Loucy (cell line): ENCODE data around the gene SP2.
A peak's percentile ranks its signal among the peaks of the same experiment; 100 is the strongest.

Source experiments
- H2AFZ ChIP-seq: fragments of 200-600 bp; sonication (generic); 2 replicates; pipeline ENCODE4 v1.6.0; 2016; ENCODE audit warnings: antibody characterized with exemption, mild to moderate bottlenecking, low read length, moderate library complexity
- H3F3A ChIP-seq: fragments of 200-600 bp; 2 replicates; pipeline ENCODE4 v1.6.0; 2016; ENCODE audit warnings: antibody characterized with exemption, low read depth, mild to moderate bottlenecking
- H3K27me3 ChIP-seq: fragments of 200-600 bp; sonication (generic); 2 replicates; pipeline ENCODE4 v1.6.1; 2014; ENCODE audit warnings: low read length, mild to moderate bottlenecking; ENCODE audit not compliant: insufficient read depth, poor library complexity, severe bottlenecking
- H3K36me3 ChIP-seq: fragments of 200-600 bp; sonication (generic); 2 replicates; pipeline ENCODE4 v1.6.1; 2016; ENCODE audit warnings: low read length; ENCODE audit not compliant: insufficient read depth
- H3K4me1 ChIP-seq: fragments of 200-600 bp; sonication (generic); 2 replicates; pipeline ENCODE4 v1.5.1; 2014; ENCODE audit warnings: low read length, mild to moderate bottlenecking; ENCODE audit not compliant: insufficient read depth, poor library complexity, severe bottlenecking
- H3K4me2 ChIP-seq: fragments of 200-600 bp; sonication (generic); 2 replicates; pipeline ENCODE4 v1.6.0; 2014; ENCODE audit warnings: antibody characterized with exemption, low read length, low read depth, mild to moderate bottlenecking; ENCODE audit not compliant: poor library complexity, severe bottlenecking
- H3K4me3 ChIP-seq: fragments of 200-600 bp; sonication (generic); 2 replicates; pipeline ENCODE4 v1.5.1; 2014; ENCODE audit warnings: low read length, mild to moderate bottlenecking, mixed read lengths; ENCODE audit not compliant: poor library complexity, severe bottlenecking
- H3K79me2 ChIP-seq: fragments of 200-600 bp; sonication (generic); 2 replicates; pipeline ENCODE4 v1.6.1; 2014; ENCODE audit warnings: low read length; ENCODE audit not compliant: insufficient read depth
- H3K9ac ChIP-seq: fragments of 200-600 bp; sonication (generic); 2 replicates; pipeline ENCODE4 v1.6.0; 2014; ENCODE audit warnings: mild to moderate bottlenecking, low read depth, low read length, moderate library complexity; ENCODE audit not compliant: poor library complexity, severe bottlenecking
- H3K9me2 ChIP-seq: fragments of 200-600 bp; sonication (generic); replicated peaks from 2 replicates; pipeline ENCODE4 v1.6.1; 2016; ENCODE audit warnings: low read depth, low read length, mixed read lengths
- H3K9me3 ChIP-seq: fragments of 200-600 bp; sonication (generic); 2 replicates; pipeline ENCODE4 v1.6.1; 2014; ENCODE audit warnings: mild to moderate bottlenecking, antibody characterized with exemption, low read length, low read depth; ENCODE audit not compliant: insufficient read depth
- H4K20me1 ChIP-seq: fragments of 200-600 bp; sonication (generic); 2 replicates; pipeline ENCODE4 v1.6.0; 2014; ENCODE audit warnings: antibody characterized with exemption, low read length, mild to moderate bottlenecking; ENCODE audit not compliant: insufficient read depth, poor library complexity, severe bottlenecking
- CTCF ChIP-seq: fragments of 200-600 bp; sonication (generic); conservative IDR thresholded peaks from 2 replicates; pipeline ENCODE4 v1.5.1; 2014; ENCODE audit warnings: mild to moderate bottlenecking, antibody characterized with exemption, low read length
- EZH2phosphoT487 ChIP-seq: fragments of 200-600 bp; IDR thresholded peaks from 2 replicates; pipeline ENCODE4 v1.6.1; 2018; ENCODE audit warnings: antibody characterized with exemption, mild to moderate bottlenecking, moderate library complexity, borderline replicate concordance

SP2 gene

GRCh38 chr17:47949946-47950345 lies 53.9 kb downstream of the SP2 start:
- Histone ChIP-seq H4K20me1 (no peaks in the 10 kb centered on the region), H3K9me2 (no peaks in the 10 kb centered on the region), H3K4me2 (peak overlapping the region; percentile 91), H3K4me1 (peaks cover 17% of the 10 kb centered on the region), H3K79me2 (no peaks in the 10 kb centered on the region), H3F3A (no peaks in the 10 kb centered on the region), H3K36me3 (no peaks in the 10 kb centered on the region), H3K9ac (peak overlapping the region; percentile 71), H2AFZ (peak overlapping the region; percentile 85), H3K27me3 (no peaks in the 10 kb centered on the region), H3K4me3 (peak overlapping the region; percentile 74), H3K9me3 (no peaks in the 10 kb centered on the region)
- TF ChIP-seq EZH2phosphoT487 (no peak), CTCF (no peak)

- Histone ChIP-seq H3K9me2 (no peaks in the 10 kb centered on the region), H2AFZ (no peak overlapping the region), H3F3A (no peaks in the 10 kb centered on the region), H3K9me3 (no peaks in the 10 kb centered on the region), H3K36me3 (no peaks in the 10 kb centered on the region), H3K27me3 (no peaks in the 10 kb centered on the region), H3K4me2 (no peak overlapping the region), H3K4me3 (no peak overlapping the region), H3K9ac (peak overlapping the region; percentile 71), H3K4me1 (peaks cover 17% of the 10 kb centered on the region), H4K20me1 (no peaks in the 10 kb centered on the region), H3K79me2 (no peaks in the 10 kb centered on the region)
- TF ChIP-seq EZH2phosphoT487, result no peak
- TF ChIP-seq CTCF, result no peak
Measured at GRCh38 chr17:47950448-47950847, 54.4 kb downstream of the SP2 start.

- TF ChIP-seq EZH2phosphoT487, result no peak
- no peak for TF ChIP-seq CTCF
- Histone ChIP-seq H3K4me2 (no peak overlapping the region), H3K4me1 (peaks cover 13% of the 10 kb centered on the region), H2AFZ (no peak overlapping the region), H3K36me3 (no peaks in the 10 kb centered on the region), H3K9ac (no peak overlapping the region), H4K20me1 (no peaks in the 10 kb centered on the region), H3K79me2 (no peaks in the 10 kb centered on the region), H3K27me3 (no peaks in the 10 kb centered on the region), H3K9me3 (no peaks in the 10 kb centered on the region), H3K4me3 (no peak overlapping the region), H3F3A (no peaks in the 10 kb centered on the region), H3K9me2 (no peaks in the 10 kb centered on the region)
Measured at GRCh38 chr17:47952171-47953021, 56.4 kb downstream of the SP2 start.
